ENCODE data around the gene XDH.

DNA sequence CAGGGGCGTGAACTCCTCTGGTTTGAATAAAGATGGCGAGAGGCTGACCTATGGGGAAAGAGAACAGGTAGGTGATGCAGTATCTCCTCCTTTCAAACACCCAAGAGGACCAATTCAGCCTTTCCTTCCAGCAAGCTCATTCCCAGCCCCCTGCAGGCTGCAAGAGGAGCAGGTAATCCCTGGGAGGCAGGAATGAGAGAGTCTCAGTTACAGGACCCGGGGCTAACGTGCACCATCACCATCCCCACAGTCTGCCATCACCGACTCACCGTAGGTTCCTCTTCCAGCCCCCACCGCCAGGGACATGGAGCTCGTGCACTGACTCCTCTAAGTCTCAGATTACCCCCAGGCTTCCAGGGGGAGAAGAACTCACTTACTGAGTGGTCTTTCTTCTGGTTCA, 26.7 kb downstream of the XDH start:
- TF ChIP-seq, protein P1, sequence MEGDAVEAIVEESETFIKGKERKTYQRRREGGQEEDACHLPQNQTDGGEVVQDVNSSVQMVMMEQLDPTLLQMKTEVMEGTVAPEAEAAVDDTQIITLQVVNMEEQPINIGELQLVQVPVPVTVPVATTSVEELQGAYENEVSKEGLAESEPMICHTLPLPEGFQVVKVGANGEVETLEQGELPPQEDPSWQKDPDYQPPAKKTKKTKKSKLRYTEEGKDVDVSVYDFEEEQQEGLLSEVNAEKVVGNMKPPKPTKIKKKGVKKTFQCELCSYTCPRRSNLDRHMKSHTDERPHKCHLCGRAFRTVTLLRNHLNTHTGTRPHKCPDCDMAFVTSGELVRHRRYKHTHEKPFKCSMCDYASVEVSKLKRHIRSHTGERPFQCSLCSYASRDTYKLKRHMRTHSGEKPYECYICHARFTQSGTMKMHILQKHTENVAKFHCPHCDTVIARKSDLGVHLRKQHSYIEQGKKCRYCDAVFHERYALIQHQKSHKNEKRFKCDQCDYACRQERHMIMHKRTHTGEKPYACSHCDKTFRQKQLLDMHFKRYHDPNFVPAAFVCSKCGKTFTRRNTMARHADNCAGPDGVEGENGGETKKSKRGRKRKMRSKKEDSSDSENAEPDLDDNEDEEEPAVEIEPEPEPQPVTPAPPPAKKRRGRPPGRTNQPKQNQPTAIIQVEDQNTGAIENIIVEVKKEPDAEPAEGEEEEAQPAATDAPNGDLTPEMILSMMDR (IDR thresholded peaks at IDR 0.05) = no peak
- TF ChIP-seq SIN3A (IDR thresholded peaks at IDR 0.05; ENCODE audit: borderline replicate concordance, insufficient read depth, low read depth, low read length) (no peak), TCF7L2 (IDR thresholded peaks at IDR 0.05; ENCODE audit: low read depth, low read length) (no peak), POLR2AphosphoS5 (IDR thresholded peaks at IDR 0.05; ENCODE audit: low read depth, low read length) (no peak)
- TF ChIP-seq, protein P2, sequence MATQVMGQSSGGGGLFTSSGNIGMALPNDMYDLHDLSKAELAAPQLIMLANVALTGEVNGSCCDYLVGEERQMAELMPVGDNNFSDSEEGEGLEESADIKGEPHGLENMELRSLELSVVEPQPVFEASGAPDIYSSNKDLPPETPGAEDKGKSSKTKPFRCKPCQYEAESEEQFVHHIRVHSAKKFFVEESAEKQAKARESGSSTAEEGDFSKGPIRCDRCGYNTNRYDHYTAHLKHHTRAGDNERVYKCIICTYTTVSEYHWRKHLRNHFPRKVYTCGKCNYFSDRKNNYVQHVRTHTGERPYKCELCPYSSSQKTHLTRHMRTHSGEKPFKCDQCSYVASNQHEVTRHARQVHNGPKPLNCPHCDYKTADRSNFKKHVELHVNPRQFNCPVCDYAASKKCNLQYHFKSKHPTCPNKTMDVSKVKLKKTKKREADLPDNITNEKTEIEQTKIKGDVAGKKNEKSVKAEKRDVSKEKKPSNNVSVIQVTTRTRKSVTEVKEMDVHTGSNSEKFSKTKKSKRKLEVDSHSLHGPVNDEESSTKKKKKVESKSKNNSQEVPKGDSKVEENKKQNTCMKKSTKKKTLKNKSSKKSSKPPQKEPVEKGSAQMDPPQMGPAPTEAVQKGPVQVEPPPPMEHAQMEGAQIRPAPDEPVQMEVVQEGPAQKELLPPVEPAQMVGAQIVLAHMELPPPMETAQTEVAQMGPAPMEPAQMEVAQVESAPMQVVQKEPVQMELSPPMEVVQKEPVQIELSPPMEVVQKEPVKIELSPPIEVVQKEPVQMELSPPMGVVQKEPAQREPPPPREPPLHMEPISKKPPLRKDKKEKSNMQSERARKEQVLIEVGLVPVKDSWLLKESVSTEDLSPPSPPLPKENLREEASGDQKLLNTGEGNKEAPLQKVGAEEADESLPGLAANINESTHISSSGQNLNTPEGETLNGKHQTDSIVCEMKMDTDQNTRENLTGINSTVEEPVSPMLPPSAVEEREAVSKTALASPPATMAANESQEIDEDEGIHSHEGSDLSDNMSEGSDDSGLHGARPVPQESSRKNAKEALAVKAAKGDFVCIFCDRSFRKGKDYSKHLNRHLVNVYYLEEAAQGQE (IDR thresholded peaks at IDR 0.05; ENCODE audit: insufficient read depth in 1 of 2, low read depth in 2 of 2, low read length in 1 of 2) = no peak

All from Panc1 (cell line).